ENCODE measurements around the gene CDC27. TPM values are rescaled to one million over a fixed set of nuclear protein-coding genes. Genes with fewer than 3 reads are reported as not detected.
A peak's percentile ranks its signal among the peaks of the same experiment; 100 is the strongest.

CDC27 gene
- total and polyA plus RNA-seq, 2 of the 4 experiments (the other 2 are of a cell fraction): 47.7 to 190 TPM

DNA sequence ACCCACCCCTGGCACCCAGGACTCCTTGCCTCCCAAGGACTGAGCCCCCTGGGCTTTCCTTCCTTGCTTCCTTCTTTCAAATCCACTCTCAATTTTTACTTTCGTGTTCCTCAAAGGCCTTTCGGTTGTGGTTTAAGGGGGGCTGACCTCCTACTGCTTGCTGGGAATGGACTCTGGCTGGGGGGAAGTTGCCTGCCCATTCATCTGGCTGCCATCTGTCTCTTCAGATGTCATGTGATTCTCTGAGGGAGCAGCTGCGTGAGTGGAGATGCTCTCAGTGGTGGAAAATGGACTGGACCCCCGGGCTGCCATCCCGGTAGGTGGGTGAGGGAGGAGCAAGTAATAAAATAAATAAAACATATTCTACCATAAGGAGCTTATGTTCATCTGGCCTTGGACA lies 116.2 kb downstream of the CDC27 start:
- Histone ChIP-seq H3K4me3 (ENCODE audit: insufficient read depth, low read depth, low read length) (no peak overlapping the region), H3K27ac (ENCODE audit: insufficient read depth, low read length) (no peak overlapping the region), H4K20me1 (ENCODE audit: insufficient read depth, low read length) (no peaks in the 10 kb centered on the region), H3K9ac (ENCODE audit: low read depth, low read length) (no peak overlapping the region), H4K8ac (ENCODE audit: low read depth in 2 of 2, low read length in 2 of 2) (no peak overlapping the region), H3K23ac (ENCODE audit: low read depth, low read length) (no peak overlapping the region), H3K36me3 (ENCODE audit: control insufficient read depth, insufficient read depth, low read length) (no peaks in the 10 kb centered on the region; the same call in 1 of the 2 replicates), H3K4me1 (ENCODE audit: control insufficient read depth, insufficient read depth, low read length) (peaks cover 5% of the 10 kb centered on the region), H3K9me1 (ENCODE audit: insufficient read depth, low read length) (peaks cover 7% of the 10 kb centered on the region), H3K4me2 (ENCODE audit: low read depth, low read length) (no peak overlapping the region), H4K5ac (ENCODE audit: low read depth, low read length) (no peak overlapping the region), H3K18ac (ENCODE audit: low read depth, low read length) (no peak overlapping the region), H2AK9ac (replicated peaks; ENCODE audit: low read depth, low read length, poor library complexity) (no peak overlapping the region), H2BK15ac (ENCODE audit: low read depth, low read length) (no peak overlapping the region), H3K56ac (ENCODE audit: extremely low read depth, insufficient read depth, low read length) (no peak overlapping the region), H3K9me3 (ENCODE audit: control insufficient read depth, insufficient read depth, low read length) (no peaks in the 10 kb centered on the region), H3K14ac (replicated peaks; ENCODE audit: low read depth, low read length) (no peak overlapping the region), H3K27me3 (ENCODE audit: control insufficient read depth, insufficient read depth, low read length) (no peaks in the 10 kb centered on the region), H3K4ac (ENCODE audit: low read depth, low read length) (no peak overlapping the region), H2AFZ (replicated peaks; ENCODE audit: low read length, poor library complexity) (no peak overlapping the region), H2BK20ac (ENCODE audit: low read depth, low read length) (no peak overlapping the region), H2AK5ac (ENCODE audit: low read depth, low read length) (no peak overlapping the region), H2BK5ac (ENCODE audit: low read depth, low read length, poor library complexity, severe bottlenecking) (no peak overlapping the region), H3K79me1 (ENCODE audit: low read depth in 1 of 2, low read length in 2 of 2) (peaks cover 3 to 39% of the 10 kb centered on the region in 2 experiments; a peak in 3 of 4 replicates), H2BK120ac (ENCODE audit: low read depth, low read length) (no peak overlapping the region), H4K91ac (ENCODE audit: insufficient read depth, low read depth, low read length) (no peak overlapping the region)
- ATAC-seq (ENCODE audit: low read depth) (no peak), DNase-seq (peak; percentile 33)
- intact Hi-C loops (cut with micrococcal nuclease): no loop called here
- TF ChIP-seq RFX5 (IDR thresholded peaks at IDR 0.05; ENCODE audit: low read depth, low read length) (no peak), POLR2A (IDR thresholded peaks at IDR 0.05; ENCODE audit: low read depth, low read length) (no peak), RCOR1 (IDR thresholded peaks at IDR 0.05; ENCODE audit: insufficient replicate concordance, low read length) (no peak), MAFK (IDR thresholded peaks at IDR 0.05; ENCODE audit: low read depth, low read length) (no peak), FOS (IDR thresholded peaks at IDR 0.05; ENCODE audit: low read depth, low read length) (no peak), SMC3 (IDR thresholded peaks at IDR 0.05; ENCODE audit: low read depth, low read length) (no peak), BHLHE40 (IDR thresholded peaks at IDR 0.05; ENCODE audit: low read depth, low read length) (no peak), MXI1 (IDR thresholded peaks at IDR 0.05; ENCODE audit: borderline replicate concordance, low read depth, low read length) (no peak), NFE2L2 (IDR thresholded peaks at IDR 0.05; ENCODE audit: low read depth, low read length) (no peak), MAZ (IDR thresholded peaks at IDR 0.05; ENCODE audit: borderline replicate concordance, low read depth, low read length) (no peak), RAD21 (IDR thresholded peaks at IDR 0.05; ENCODE audit: low read length) (no peak), CHD1 (IDR thresholded peaks at IDR 0.05; ENCODE audit: low read depth, low read length) (no peak)
- TF ChIP-seq, protein P1, sequence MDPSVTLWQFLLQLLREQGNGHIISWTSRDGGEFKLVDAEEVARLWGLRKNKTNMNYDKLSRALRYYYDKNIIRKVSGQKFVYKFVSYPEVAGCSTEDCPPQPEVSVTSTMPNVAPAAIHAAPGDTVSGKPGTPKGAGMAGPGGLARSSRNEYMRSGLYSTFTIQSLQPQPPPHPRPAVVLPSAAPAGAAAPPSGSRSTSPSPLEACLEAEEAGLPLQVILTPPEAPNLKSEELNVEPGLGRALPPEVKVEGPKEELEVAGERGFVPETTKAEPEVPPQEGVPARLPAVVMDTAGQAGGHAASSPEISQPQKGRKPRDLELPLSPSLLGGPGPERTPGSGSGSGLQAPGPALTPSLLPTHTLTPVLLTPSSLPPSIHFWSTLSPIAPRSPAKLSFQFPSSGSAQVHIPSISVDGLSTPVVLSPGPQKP (IDR thresholded peaks at IDR 0.05; ENCODE audit: borderline replicate concordance, low read depth, low read length): no peak
- TF ChIP-seq, protein P2, sequence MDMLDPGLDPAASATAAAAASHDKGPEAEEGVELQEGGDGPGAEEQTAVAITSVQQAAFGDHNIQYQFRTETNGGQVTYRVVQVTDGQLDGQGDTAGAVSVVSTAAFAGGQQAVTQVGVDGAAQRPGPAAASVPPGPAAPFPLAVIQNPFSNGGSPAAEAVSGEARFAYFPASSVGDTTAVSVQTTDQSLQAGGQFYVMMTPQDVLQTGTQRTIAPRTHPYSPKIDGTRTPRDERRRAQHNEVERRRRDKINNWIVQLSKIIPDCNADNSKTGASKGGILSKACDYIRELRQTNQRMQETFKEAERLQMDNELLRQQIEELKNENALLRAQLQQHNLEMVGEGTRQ (IDR thresholded peaks at IDR 0.05; ENCODE audit: low read depth, low read length): no peak
- TF ChIP-seq, protein P3, sequence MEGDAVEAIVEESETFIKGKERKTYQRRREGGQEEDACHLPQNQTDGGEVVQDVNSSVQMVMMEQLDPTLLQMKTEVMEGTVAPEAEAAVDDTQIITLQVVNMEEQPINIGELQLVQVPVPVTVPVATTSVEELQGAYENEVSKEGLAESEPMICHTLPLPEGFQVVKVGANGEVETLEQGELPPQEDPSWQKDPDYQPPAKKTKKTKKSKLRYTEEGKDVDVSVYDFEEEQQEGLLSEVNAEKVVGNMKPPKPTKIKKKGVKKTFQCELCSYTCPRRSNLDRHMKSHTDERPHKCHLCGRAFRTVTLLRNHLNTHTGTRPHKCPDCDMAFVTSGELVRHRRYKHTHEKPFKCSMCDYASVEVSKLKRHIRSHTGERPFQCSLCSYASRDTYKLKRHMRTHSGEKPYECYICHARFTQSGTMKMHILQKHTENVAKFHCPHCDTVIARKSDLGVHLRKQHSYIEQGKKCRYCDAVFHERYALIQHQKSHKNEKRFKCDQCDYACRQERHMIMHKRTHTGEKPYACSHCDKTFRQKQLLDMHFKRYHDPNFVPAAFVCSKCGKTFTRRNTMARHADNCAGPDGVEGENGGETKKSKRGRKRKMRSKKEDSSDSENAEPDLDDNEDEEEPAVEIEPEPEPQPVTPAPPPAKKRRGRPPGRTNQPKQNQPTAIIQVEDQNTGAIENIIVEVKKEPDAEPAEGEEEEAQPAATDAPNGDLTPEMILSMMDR (conservative IDR thresholded peaks at IDR 0.05; ENCODE audit: low read depth, low read length): no peak
- no TSS peak for BruUV-seq (replicated peaks)
- ChIA-PET POLR2A (ENCODE audit: unreplicated experiment) (no interaction called here), CTCF (no interaction called here)
- WGBS, 2 experiments (ENCODE audit: extremely low coverage in 2 of 2, insufficient read length in 1 of 2): no CpG with 5 or more reads among the region's 5 CpGs
- dilution Hi-C loops (cut with HindIII; ENCODE audit: low sequenced_read_pairs, unreplicated experiment): no loop called here
- in situ Hi-C loops (cut with MboI; ENCODE audit: low sequenced_read_pairs): no loop called here
